HCT116 (cell line): ENCODE measurements around the gene FIZ1. TPM values are rescaled to one million over a fixed set of nuclear protein-coding genes. Genes with fewer than 3 reads are reported as not detected.
A peak's percentile ranks its signal among the peaks of the same experiment; 100 is the strongest.

Experiments
- ATAC-seq: fragments of 200-7000 bp; cut with Tn5 transposase; 2 replicates; pipeline ENCODE4 v1.9.1; 2020; ENCODE audit warnings: mild to moderate bottlenecking, moderate library complexity
- BruUV-seq: library from RNA; stranded (reverse); fragments of 400-500 nt; replicated peaks from 2 replicates; lab custom pipeline; 2021; lab: Mats Ljungman, UMichigan
- CTCF ChIA-PET: fragments of 300-600 bp; sonication (Branson Sonifier 250); formaldehyde crosslinking; loops from one replicate; lab custom pipeline; 2021; ENCODE audit warnings: antibody characterized with exemption; lab: Charles Lee
- POLR2A ChIA-PET: fragments of 300-600, 350-600 bp; sonication (Branson Sonifier 250); formaldehyde crosslinking; loops from one replicate; lab custom pipeline; 2021; ENCODE audit warnings: antibody characterized with exemption; lab: Charles Lee
- RAD21 ChIA-PET, 2 experiments: fragments of 300-600 bp; sonication (Branson Sonifier 250); formaldehyde crosslinking; loops; one replicate each; lab custom pipeline; 2023; ENCODE audit warnings: low total read pairs in 2 of 2; ENCODE audit not compliant: uncharacterized antibody in 2 of 2, unreplicated experiment in 2 of 2, low non-redundant PET in 1 of 2; lab: Charles Lee
- DNase-seq: peaks from one replicate; pipeline ENCODE4 v3.0.0-alpha.2; 2010; ENCODE audit warnings: low read depth, low spot score
- H2AFZ ChIP-seq: fragments of 200-600 bp; shearing (Covaris generic), sonication (generic); 2 replicates; pipeline ENCODE4 v1.6.1; 2017; ENCODE audit warnings: low read depth, mixed run types, mixed read lengths, antibody characterized with exemption, low read length; ENCODE audit not compliant: poor library complexity, severe bottlenecking
- H3K27ac ChIP-seq: 2 replicates; pipeline ENCODE4 v1.5.1; 2012; ENCODE audit warnings: low read depth, low read length
- H3K27me3 ChIP-seq: fragments of 200-600 bp; sonication (generic); 2 replicates; pipeline ENCODE4 v1.6.1; 2016; ENCODE audit warnings: mixed run types, low read length, mixed read lengths; ENCODE audit not compliant: insufficient read depth
- H3K36me3 ChIP-seq, 2 experiments: fragments of 200-500 bp in 1 of 2; fragments of 200-600 bp in 1 of 2; sonication (Bioruptor generic) in 1 of 2; sonication (generic) in 1 of 2; 2 replicates each; pipeline versions ENCODE4 v1.5.1 to v1.6.1; 2014 to 2016; ENCODE audit warnings: low read length in 2 of 2, inconsistent platforms in 1 of 2, mixed read lengths in 1 of 2, mixed run types in 1 of 2; ENCODE audit not compliant: insufficient read depth in 2 of 2, control insufficient read depth in 1 of 2
- H3K4me1 ChIP-seq, 2 experiments: fragments of 200-600 bp in 1 of 2; sonication (generic) in 1 of 2; 2 replicates each; pipeline versions ENCODE4 v1.5.1 to v1.6.1; 2012 to 2017; ENCODE audit warnings: low read length in 2 of 2, inconsistent platforms in 1 of 2, mild to moderate bottlenecking in 1 of 2, mixed read lengths in 1 of 2, mixed run types in 1 of 2, moderate library complexity in 1 of 2; ENCODE audit not compliant: insufficient read depth in 2 of 2, control insufficient read depth in 1 of 2
- H3K4me2 ChIP-seq: fragments of 200-600 bp; sonication (generic); 2 replicates; pipeline ENCODE4 v1.6.1; 2017; ENCODE audit warnings: mixed run types, low read length, mixed read lengths
- H3K4me3 ChIP-seq, 2 experiments: fragments of 200-600 bp in 1 of 2; sonication (generic) in 1 of 2; replicated peaks in 1 of 2; 2 replicates each; pipeline ENCODE4 v1.5.1; 2011 to 2016; ENCODE audit warnings: low read length in 2 of 2, control low read depth in 1 of 2, low read depth in 1 of 2, mild to moderate bottlenecking in 1 of 2, mixed read lengths in 1 of 2, mixed run types in 1 of 2
- H3K79me2 ChIP-seq: fragments of 200-600 bp; sonication (generic); 2 replicates; pipeline ENCODE4 v1.6.1; 2017; ENCODE audit warnings: mild to moderate bottlenecking, mixed run types, low read length, moderate library complexity, mixed read lengths; ENCODE audit not compliant: insufficient read depth
- H3K9ac ChIP-seq: fragments of 200-600 bp; sonication (generic); 2 replicates; pipeline ENCODE4 v1.6.1; 2016; ENCODE audit warnings: low read length, mixed read lengths
- H3K9me2 ChIP-seq: fragments of 200-600 bp; sonication (generic), shearing (Covaris generic); 2 replicates; pipeline ENCODE4 v1.6.1; 2017; ENCODE audit warnings: mixed run types, mild to moderate bottlenecking, moderate library complexity; ENCODE audit not compliant: insufficient read depth
- H3K9me3 ChIP-seq, 2 experiments: fragments of 200-500 bp in 1 of 2; fragments of 200-600 bp in 1 of 2; sonication (Bioruptor generic) in 1 of 2; sonication (generic) in 1 of 2; 2 replicates each; pipeline ENCODE4 v1.6.1; 2014 to 2017; ENCODE audit warnings: low read length in 2 of 2, mixed read lengths in 2 of 2, inconsistent platforms in 1 of 2, low read depth in 1 of 2, mild to moderate bottlenecking in 1 of 2, mixed run types in 1 of 2, moderate library complexity in 1 of 2; ENCODE audit not compliant: control insufficient read depth in 1 of 2, insufficient read depth in 1 of 2
- H4K20me1 ChIP-seq: fragments of 200-600 bp; sonication (generic), shearing (Covaris generic); 2 replicates; pipeline ENCODE4 v1.6.1; 2017; ENCODE audit warnings: mixed run types, mild to moderate bottlenecking, moderate library complexity; ENCODE audit not compliant: insufficient read depth
- ATF3 ChIP-seq: IDR thresholded peaks from 2 replicates; pipeline ENCODE4 v1.6.1; 2012
- CBX3 ChIP-seq: IDR thresholded peaks from 2 replicates; pipeline ENCODE4 v1.6.1; 2012; ENCODE audit warnings: low read depth
- CEBPB ChIP-seq: IDR thresholded peaks from 2 replicates; pipeline ENCODE4 v1.6.1; 2012; ENCODE audit warnings: low read depth
- EGR1 ChIP-seq: IDR thresholded peaks from 2 replicates; pipeline ENCODE4 v1.6.1; 2012; ENCODE audit warnings: low read depth
- ELF1 ChIP-seq: IDR thresholded peaks from 2 replicates; pipeline ENCODE4 v1.6.1; 2012; ENCODE audit warnings: low read depth, borderline replicate concordance
- EZH2 ChIP-seq: fragments of 200-600 bp; sonication (generic); IDR thresholded peaks from 2 replicates; pipeline ENCODE4 v1.6.1; 2017; ENCODE audit warnings: antibody characterized with exemption, mixed run types
- EZH2phosphoT487 ChIP-seq: fragments of 200-600 bp; IDR thresholded peaks from 2 replicates; pipeline ENCODE4 v1.6.1; 2018; ENCODE audit warnings: antibody characterized with exemption, borderline replicate concordance
- FOSL1 ChIP-seq: IDR thresholded peaks from 2 replicates; pipeline ENCODE4 v1.6.1; 2012; ENCODE audit warnings: low read depth
- JUND ChIP-seq: IDR thresholded peaks from 2 replicates; pipeline ENCODE4 v1.6.1; 2012
- MAX ChIP-seq: IDR thresholded peaks from 2 replicates; pipeline ENCODE4 v1.6.1; 2012
- POLR2A ChIP-seq: IDR thresholded peaks from 2 replicates; pipeline ENCODE4 v1.7.0; 2011; ENCODE audit warnings: borderline replicate concordance; ENCODE audit not compliant: insufficient read depth, insufficient read length; ENCODE audit errors: extremely low read depth
- POLR2AphosphoS5 ChIP-seq: IDR thresholded peaks from 2 replicates; pipeline ENCODE4 v1.6.1; 2011; ENCODE audit warnings: mild to moderate bottlenecking, low read depth, low read length, moderate library complexity
- RAD21 ChIP-seq: IDR thresholded peaks from 2 replicates; pipeline ENCODE4 v1.6.1; 2012; ENCODE audit warnings: low read depth, mild to moderate bottlenecking
- SIN3A ChIP-seq: IDR thresholded peaks from 2 replicates; pipeline ENCODE4 v1.6.1; 2012; ENCODE audit warnings: low read depth
- SP1 ChIP-seq: IDR thresholded peaks from 2 replicates; pipeline ENCODE4 v1.6.1; 2012; ENCODE audit warnings: low read depth
- SRF ChIP-seq: IDR thresholded peaks from 2 replicates; pipeline ENCODE4 v1.6.1; 2012; ENCODE audit warnings: low read depth
- TCF7L2 ChIP-seq: IDR thresholded peaks from 2 replicates; pipeline ENCODE4 v1.7.0; 2011; ENCODE audit warnings: borderline replicate concordance, inconsistent platforms; ENCODE audit not compliant: insufficient read depth, insufficient read length; ENCODE audit errors: extremely low read depth
- YY1 ChIP-seq: IDR thresholded peaks from 2 replicates; pipeline ENCODE4 v1.6.1; 2011; ENCODE audit warnings: low read length, low read depth, moderate library complexity, mild to moderate bottlenecking; ENCODE audit not compliant: insufficient replicate concordance; ENCODE audit errors: extremely low read depth
- ZBTB33 ChIP-seq: IDR thresholded peaks from 2 replicates; pipeline ENCODE4 v1.6.1; 2011; ENCODE audit warnings: mild to moderate bottlenecking, low read length, moderate library complexity; ENCODE audit not compliant: insufficient replicate concordance; ENCODE audit errors: extremely low read depth
- ZFX ChIP-seq: fragments of 450-650 bp; IDR thresholded peaks from 2 replicates; pipeline ENCODE4 v1.6.1; 2017
- ZNF274 ChIP-seq: fragments of 200-500 bp; sonication (Bioruptor generic); IDR thresholded peaks from 2 replicates; pipeline ENCODE4 v1.6.1; 2014; ENCODE audit warnings: mild to moderate bottlenecking, low read depth, low read length, inconsistent platforms
- intact Hi-C: fragments of 100-400 bp; cut with micrococcal nuclease; formaldehyde crosslinking; loops from 2 replicates; pipeline ENCODE4 v1.10.0; 2022
- total RNA-seq: library from RNA; stranded (reverse); gene quantifications from one replicate; pipeline ENCODE4 v1.2.1, GENCODE V29; 2021; ENCODE audit not compliant: unreplicated experiment

The FIZ1 gene
- total RNA-seq, 1 experiment from 2014 or later = 15.3 TPM

- Histone ChIP-seq H3K4me3 (no peak overlapping the region), H3K79me2 (no peaks in the 10 kb centered on the region), H4K20me1 (no peaks in the 10 kb centered on the region), H2AFZ (no peak overlapping the region), H3K27ac (no peak overlapping the region), H3K4me1 (peaks cover 35 to 57% of the 10 kb centered on the region in 2 experiments), H3K9ac (no peak overlapping the region), H3K9me2 (no peaks in the 10 kb centered on the region), H3K9me3 (no peaks in the 10 kb centered on the region), H3K27me3 (no peaks in the 10 kb centered on the region), H3K36me3 (no peaks in the 10 kb centered on the region), H3K4me2 (peak overlapping the region; percentile 43)
- ChIA-PET CTCF (no interaction called here), POLR2A (no interaction called here), RAD21 (no interaction called here)
- intact Hi-C loops = loop anchor here (5.0 kb wide), 1 partner anchor 42 kb away; no protein-coding TSS in a partner anchor
- no peak for ATAC-seq
- TF ChIP-seq ZFX (no peak), POLR2AphosphoS5 (no peak), MAX (no peak), POLR2A (no peak), ELF1 (no peak), EZH2 (no peak), JUND (no peak)
- no peak for DNase-seq
- no TSS peak for BruUV-seq
These were observed 54.4 kb downstream of the FIZ1 start for GRCh38 chr19:55544776-55545439.

- Histone ChIP-seq H3K27me3 (no peaks in the 10 kb centered on the region), H2AFZ (no peak overlapping the region), H3K4me2 (no peak overlapping the region), H3K4me3 (no peak overlapping the region), H3K9me3 (no peaks in the 10 kb centered on the region), H3K79me2 (no peaks in the 10 kb centered on the region), H3K9ac (no peak overlapping the region), H3K4me1 (peaks cover 35 to 48% of the 10 kb centered on the region in 2 experiments), H3K27ac (no peak overlapping the region), H3K9me2 (no peaks in the 10 kb centered on the region), H4K20me1 (no peaks in the 10 kb centered on the region), H3K36me3 (no peaks in the 10 kb centered on the region)
- DNase-seq (no peak), ATAC-seq (no peak)
- no TSS peak for BruUV-seq
- intact Hi-C loops = no loop called here
- CTCF ChIA-PET = no interaction called here
- POLR2A ChIA-PET = no interaction called here
- RAD21 ChIA-PET = no interaction called here
- TF ChIP-seq ZFX (no peak), SRF (no peak), EGR1 (no peak), YY1 (no peak), ZNF274 (no peak), RAD21 (no peak), TCF7L2 (no peak), FOSL1 (no peak), CBX3 (no peak), ATF3 (no peak), ELF1 (no peak), MAX (no peak), CEBPB (no peak), EZH2phosphoT487 (no peak), SP1 (no peak), SIN3A (no peak), ZBTB33 (no peak), POLR2AphosphoS5 (no peak)
These were observed 55.3 kb downstream of the FIZ1 start for GRCh38 chr19:55544014-55544413.
